ENCODE results near the gene COMP. TPM values are rescaled to one million over a fixed set of nuclear protein-coding genes. Genes with fewer than 3 reads are reported as not detected.

COMP gene
- total and polyA plus RNA-seq, 8 donors = 0.23 to 47.7 (median 0.26) TPM; not detected in 3

DNA sequence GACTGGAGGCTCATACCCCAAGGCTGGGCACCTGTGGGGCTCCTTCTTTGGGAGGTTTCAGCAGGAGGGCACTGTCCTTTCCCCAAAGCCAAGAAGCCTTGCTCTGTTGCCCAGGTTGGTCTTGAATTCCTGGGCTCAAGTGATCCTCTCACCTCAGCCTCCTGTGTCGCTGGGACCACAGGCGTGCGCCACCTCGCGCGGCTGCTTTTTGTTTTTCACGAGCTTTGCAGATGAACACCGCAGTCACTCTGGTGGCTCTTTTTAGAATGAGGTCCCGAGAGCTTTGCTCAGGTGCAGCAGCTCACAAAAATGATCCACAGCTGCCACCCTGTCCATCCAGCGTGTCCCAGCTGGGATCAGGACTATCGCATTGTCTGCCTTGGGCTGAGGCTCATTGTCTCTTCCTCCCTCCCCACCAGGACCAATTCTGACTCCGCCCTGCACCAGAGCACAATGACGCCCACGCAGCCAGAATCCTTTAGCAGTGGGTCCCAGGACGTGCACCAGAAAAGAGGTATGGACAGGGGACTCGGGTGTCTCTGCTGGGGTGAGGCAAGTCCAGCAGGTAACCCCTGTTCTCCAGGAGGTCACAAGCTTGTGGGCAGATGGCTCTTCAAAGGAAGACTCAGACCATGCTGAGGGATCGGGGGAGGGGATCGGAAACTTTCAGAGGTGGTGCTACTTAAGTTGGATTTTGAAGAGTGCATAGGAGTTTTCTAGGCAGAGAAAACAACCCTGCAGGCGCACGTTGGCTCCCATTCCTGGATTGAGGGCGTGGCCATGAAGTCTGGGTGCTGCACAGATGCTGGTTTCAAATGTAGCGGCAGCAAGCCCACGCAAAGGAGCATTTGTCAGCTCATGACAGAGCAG, 41.5 kb downstream of the COMP start:
- H3K36me3 ChIP-seq = peaks cover 0 to 37% of the 10 kb centered on the region in 2 donors
- intact Hi-C loops (cut with DNase I) = no loop called here
- no peak for DNase-seq
- no peaks in the 10 kb centered on the region for H3K9me3 ChIP-seq
- no peak overlapping the region for H3K27ac ChIP-seq
- H3K27me3 ChIP-seq = no peaks in the 10 kb centered on the region
- ATAC-seq = no peak
- TF ChIP-seq, protein P1, sequence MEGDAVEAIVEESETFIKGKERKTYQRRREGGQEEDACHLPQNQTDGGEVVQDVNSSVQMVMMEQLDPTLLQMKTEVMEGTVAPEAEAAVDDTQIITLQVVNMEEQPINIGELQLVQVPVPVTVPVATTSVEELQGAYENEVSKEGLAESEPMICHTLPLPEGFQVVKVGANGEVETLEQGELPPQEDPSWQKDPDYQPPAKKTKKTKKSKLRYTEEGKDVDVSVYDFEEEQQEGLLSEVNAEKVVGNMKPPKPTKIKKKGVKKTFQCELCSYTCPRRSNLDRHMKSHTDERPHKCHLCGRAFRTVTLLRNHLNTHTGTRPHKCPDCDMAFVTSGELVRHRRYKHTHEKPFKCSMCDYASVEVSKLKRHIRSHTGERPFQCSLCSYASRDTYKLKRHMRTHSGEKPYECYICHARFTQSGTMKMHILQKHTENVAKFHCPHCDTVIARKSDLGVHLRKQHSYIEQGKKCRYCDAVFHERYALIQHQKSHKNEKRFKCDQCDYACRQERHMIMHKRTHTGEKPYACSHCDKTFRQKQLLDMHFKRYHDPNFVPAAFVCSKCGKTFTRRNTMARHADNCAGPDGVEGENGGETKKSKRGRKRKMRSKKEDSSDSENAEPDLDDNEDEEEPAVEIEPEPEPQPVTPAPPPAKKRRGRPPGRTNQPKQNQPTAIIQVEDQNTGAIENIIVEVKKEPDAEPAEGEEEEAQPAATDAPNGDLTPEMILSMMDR (IDR thresholded peaks at IDR 0.05) = no peak
- no peak overlapping the region for H3K4me3 ChIP-seq
- no peaks in the 10 kb centered on the region for H3K4me1 ChIP-seq

DNA sequence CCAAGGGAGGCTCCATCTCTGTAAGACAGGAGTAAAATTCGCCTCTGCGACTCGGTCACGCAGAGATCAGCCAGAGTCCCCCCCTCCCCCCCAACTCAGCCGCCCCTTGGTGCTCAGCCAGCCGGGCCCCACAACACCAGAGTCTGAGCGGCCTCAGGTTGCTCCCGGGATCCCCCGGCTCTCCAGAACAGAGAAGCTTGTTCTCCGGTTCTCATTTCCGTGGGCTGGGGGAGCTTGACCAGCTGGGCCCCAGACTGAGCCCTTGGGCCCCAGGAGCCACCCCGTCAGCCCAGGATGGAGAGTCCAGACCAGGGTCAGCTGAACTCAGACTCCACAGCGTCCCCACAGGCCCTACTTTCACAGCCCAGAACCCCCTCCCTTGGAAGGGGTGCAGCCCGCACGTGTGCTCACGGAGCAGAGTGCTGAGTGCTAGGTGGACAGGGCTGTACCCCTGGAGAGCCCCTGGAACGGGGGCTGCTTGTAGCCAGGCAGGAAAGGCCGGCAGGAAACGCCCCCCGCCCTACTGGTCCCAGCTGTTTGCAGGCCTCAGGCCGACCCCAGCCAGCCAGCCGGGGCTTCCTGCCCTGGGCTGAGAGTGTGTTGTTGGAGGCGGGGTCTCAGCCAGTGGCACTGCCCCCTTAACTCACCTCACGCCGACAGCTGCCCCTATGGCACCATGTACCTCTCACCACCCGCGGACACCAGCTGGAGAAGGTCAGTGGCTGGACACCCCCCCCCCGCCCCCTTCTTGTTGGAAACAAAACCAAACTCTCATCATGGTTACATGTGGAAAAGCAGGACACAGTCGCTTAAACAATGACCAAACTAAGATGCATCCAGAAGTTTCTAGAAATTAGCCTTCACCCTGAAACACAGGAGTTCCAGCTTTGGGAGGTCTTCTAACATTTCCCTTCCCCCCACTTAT, 44.4 kb downstream of the COMP start:
- Histone ChIP-seq H3K4me3 (no peak overlapping the region), H3K27me3 (no peaks in the 10 kb centered on the region), H3K9me3 (no peaks in the 10 kb centered on the region), H3K27ac (no peak overlapping the region), H3K4me1 (peaks cover 7 to 15% of the 10 kb centered on the region in 2 donors), H3K36me3 (peaks cover 0 to 14% of the 10 kb centered on the region in 2 donors)
- ATAC-seq (no peak), DNase-seq (peak in 1 of 4 donors; percentile 61)
- TF ChIP-seq, protein P1 (IDR thresholded peaks at IDR 0.05) = no peak
- intact Hi-C loops (cut with DNase I) = no loop called here

DNA sequence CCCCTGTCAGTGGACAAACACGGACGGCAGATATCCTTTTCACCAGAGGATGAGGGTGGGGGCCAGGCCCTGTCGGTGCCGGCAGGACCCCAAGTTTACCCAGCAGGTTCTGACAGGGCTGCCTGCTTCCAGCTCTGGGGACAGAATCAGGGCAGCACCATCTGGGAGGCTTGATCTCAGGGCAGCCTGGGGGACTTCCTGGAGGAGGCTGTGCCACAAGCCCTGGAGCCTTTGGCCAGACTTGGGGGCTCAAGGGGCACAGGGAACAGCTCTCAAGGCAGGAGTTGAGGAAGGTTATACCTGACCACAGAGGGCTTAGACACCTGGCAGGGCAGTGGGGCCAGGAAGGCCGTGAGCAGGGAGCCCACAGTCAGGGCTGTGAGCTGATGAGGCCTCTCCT, 45.2 kb downstream of the COMP start:
- Histone ChIP-seq H3K4me1 (peaks cover 13 to 22% of the 10 kb centered on the region in 2 donors), H3K4me3 (no peak overlapping the region), H3K27ac (no peak overlapping the region), H3K36me3 (peaks cover 0 to 14% of the 10 kb centered on the region in 2 donors), H3K27me3 (no peaks in the 10 kb centered on the region), H3K9me3 (no peaks in the 10 kb centered on the region)
- intact Hi-C loops (cut with DNase I) = no loop called here
- DNase-seq (no peak), ATAC-seq (no peak)
- TF ChIP-seq, protein P1 (IDR thresholded peaks at IDR 0.05) = no peak

DNA sequence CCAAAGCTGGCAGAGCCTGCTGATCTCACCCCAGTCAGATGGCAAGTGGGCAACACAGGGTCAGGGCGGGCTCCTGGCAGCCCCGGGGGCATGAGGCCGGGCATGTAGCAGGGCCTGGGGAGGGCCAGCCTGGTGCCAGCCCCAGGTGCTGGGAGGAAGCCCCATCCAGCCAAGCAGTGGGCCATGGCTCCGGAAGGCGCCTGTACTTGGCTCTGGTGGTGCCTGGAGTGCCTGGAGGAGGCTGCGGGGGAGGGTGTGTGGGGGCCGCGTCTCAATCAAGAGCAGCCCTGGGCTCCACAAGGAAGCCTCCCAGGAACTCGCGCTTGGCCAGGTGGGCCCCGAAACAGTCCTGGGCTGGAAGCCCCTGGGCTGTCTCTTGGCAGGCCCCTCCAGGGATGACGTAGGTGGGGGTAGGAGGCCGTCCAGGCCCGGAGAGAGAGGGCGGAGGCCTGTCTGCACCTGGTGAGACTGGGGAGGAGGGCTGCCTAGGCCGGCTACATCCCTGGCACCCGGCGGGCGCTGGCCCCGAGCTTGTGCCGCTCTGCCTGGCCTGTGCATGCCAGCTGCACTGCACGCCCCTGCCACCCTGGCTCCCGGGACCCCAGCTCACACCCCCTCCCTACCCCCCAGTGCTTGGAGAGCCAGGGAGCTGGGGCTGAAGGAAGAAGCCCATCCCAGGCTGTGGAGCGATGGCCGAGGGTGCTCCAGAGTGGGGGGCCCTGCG, 45.9 kb downstream of the COMP start:
- intact Hi-C loops (cut with DNase I) = no loop called here
- DNase-seq (no peak), ATAC-seq (no peak)
- H3K27ac ChIP-seq = no peak overlapping the region
- no peaks in the 10 kb centered on the region for H3K9me3 ChIP-seq
- TF ChIP-seq, protein P1 (IDR thresholded peaks at IDR 0.05) = no peak
- peaks cover 16 to 25% of the 10 kb centered on the region in 2 donors for H3K4me1 ChIP-seq
- H3K36me3 ChIP-seq = peaks cover 0 to 7% of the 10 kb centered on the region in 2 donors
- H3K4me3 ChIP-seq = no peak overlapping the region
- no peaks in the 10 kb centered on the region for H3K27me3 ChIP-seq
